Stimulated activated CD8-positive, alpha-beta memory T cell treated with anti-CD3 and anti-CD28 coated beads, Interleukin-7, amount 100 ng/mL, for 4 hours (primary cell): ENCODE measurements around the gene NDUFA6.
"Not testable (repeated sequence)": the region's sequence is repeated elsewhere in the genome, so short reads cannot be mapped to it uniquely, and the experiment has no call there.

ENCODE experiments used
- DNase-seq, 2 donors: peaks; one replicate each; pipeline ENCODE4 v3.0.0-alpha.2; 2020; ENCODE audit warnings: low read depth in 2 of 2

The NDUFA6 gene

DNA sequence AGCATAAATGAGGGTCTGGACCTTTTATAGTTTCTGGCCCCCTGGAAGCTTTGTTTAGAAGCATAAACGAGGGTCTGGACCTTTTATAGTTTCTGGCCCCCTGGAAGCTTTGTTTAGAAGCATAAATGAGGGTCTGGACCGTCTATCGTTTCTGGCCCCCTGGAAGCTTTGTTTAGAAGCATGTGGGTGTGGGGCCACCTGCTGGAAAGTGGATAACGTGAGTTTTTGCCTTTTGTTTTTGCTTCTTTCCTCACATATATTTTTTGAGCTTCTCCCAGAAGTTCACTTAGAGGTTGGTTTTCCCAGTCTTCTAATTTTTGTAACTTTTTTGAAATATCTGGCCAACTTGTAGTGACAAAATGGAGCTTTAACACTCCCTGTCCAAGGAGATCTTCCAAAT is 22.2 kb upstream of the NDUFA6 start:
- not testable (repeated sequence) for DNase-seq

DNA sequence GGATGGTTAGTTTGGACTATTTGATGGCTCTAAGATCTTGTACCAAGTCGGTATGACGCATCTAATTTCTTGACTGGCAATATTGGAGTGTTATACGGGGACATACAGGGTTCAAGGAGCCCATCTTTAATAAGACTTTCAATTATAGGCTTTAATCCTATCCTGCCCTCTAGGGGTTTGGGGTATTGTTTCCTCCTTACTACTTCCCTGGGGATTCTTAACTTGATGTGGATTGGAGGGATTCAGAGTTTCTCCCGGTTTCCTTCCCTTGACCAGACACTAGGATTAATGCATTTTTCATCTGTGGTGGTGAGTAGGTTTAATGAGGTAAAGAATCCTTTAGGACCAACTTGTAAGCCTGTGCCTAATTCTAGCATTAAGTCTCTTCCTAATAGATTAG is 21.2 kb upstream of the NDUFA6 start:
- no peak for DNase-seq

DNA sequence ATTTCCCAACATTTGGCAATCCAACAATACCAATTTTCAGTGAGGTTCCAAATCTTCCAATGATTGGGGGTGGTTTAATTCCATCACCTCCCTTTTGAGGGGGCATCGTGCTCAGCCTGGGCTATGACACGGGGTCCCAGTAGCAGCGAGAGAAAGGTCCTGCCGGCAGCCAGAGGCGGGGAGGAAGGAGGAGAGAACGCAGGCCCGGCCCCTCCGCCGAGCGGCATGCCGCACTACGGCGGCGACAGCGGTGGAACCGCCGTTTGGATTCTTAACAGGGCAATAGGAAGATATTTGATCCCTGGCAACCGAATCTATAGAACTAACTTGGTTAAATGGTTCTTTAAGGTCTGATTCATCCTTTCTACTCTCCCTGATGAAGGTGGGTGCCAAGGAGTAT is 18.3 kb upstream of the NDUFA6 start:
- DNase-seq, result no peak

DNA sequence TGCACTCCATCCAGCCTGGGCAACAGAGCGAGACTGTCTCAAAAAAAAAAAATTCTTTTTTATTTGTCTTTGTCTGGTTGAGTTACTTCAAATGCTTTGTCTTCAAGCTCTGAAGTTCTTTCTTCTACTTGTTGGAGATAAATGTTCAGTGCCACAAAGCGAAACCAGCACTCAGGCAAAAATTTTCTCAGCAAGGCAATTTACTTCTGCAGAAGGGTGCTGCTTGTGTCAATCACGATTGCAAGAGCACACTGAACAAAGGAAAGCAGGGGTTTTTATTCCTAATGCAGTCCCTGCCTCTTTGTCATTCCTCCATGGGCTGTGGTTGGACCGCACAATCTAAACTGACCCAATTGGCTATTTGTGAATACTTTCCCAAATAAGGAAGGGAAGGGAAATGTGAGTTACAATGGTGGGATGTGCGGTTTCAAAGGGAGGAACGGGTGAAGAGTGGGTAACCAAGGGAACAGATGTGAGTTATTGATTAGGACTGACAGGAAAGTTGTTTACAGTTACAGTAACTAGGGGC is 13.8 kb upstream of the NDUFA6 start:
- DNase-seq, result not testable (repeated sequence)

DNA sequence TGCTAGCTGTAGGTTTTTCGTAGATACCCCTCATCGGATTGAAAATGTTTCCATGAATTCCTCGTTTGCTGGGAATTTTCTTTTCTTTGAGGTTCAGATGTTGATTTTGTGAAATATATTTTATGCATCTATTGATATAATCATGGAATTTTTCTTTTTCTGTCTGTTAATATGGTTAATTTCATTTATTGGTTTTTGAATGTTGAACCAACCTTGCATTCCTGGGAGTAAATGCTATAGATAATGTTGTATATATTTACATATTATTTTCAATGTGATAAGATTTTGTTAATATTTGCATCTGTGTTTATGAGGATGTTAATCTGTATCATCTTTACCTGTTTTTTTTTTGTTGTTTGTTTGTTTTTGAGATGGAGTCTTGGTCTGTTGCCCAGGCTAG is 10.6 kb upstream of the NDUFA6 start:
- DNase-seq, result no peak

DNA sequence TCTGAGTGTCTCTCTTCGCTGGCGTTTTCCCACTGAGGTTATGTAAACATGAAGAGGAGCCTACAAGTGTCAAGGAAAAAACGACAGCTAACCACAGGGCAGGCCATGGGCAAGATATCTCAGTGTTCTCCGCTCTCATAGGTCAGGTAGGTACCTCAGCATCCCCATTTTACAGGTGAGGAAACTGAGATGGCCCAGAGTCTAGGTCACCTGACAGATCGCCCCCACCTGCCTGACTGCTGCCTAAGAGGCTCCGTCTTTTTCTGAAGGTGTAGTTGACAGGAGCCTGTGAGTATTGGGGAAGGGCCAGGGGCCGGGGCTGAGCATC is 847 bp upstream of the NDUFA6 start:
- no peak for DNase-seq

DNA sequence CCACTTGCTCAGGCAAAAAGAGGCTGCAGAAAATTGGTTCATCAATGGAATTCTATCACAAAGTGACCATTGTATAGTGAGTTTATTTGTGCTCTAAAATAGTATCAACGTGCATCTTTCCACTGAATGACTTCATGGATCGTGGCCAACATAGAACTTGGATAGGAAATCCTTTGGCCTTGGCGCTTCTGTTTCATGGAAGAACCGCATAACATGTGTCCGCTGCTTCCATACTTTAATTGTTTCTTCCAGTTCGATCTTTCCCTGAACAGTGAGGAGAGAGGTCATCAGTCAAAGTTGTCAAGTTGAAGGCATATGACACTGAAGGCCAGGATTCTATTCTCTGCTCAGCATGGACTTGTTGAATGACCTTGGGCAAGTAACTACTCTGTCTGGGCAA is 4.5 kb downstream of the NDUFA6 start:
- no peak for DNase-seq

DNA sequence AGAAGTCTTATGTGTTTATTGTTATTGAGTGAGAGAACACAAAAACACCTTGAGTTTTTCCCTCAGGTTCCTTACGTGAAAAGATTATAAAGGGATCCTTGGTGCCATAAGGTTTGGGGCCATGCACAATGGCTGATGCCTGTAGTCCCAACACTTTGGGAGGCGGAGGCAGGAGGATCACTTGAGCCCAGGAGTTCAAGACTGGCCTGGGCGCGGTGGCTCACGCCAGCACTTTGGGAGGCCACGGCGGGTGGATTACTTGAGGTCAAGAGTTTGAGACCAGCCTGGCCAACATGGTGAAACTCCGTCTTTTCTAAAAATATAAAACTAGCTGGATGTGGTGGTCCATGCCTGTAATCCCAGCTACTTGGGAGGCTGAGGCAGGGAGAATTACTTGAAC is 5.7 kb downstream of the NDUFA6 start:
- DNase-seq, result no peak

DNA sequence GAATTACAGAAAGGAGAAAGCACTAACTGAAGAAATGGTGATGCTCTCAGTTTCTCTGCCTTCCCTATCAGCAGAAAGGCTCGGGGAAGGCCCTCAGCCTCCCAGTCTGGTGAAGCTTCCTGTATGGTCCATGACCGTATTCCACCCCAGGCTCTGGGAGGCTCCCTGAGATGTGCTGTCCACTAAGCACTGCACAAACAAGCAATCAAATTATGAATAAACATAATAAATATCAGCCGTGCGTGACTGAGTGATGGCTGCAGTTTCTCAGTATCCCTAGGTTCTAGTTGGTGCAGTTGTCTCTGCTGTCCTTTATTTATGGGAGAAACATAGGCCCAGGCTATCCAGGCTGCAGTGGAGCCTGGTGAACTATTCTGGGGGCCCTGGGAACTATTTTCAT is 7.5 kb downstream of the NDUFA6 start:
- no peak for DNase-seq

DNA sequence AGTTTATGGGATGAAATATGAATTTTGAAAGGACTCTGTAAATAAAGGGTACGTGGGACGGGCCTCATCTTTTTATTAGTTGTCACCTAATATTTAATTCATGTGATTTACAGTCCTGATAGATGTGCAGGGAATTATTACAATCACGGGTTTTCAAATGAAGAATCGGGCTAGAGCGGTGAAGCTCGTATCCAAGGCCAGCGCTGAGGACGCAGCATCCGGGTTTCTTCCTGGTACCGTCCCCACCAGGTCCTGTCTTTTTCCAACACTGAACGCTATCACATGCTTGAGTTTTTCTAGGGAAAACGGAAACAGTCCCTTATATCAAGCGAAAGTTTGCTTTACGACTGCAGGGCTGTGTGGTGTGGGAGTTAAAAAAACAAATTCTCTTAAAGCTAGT is 10.3 kb downstream of the NDUFA6 start:
- DNase-seq, result no peak

DNA sequence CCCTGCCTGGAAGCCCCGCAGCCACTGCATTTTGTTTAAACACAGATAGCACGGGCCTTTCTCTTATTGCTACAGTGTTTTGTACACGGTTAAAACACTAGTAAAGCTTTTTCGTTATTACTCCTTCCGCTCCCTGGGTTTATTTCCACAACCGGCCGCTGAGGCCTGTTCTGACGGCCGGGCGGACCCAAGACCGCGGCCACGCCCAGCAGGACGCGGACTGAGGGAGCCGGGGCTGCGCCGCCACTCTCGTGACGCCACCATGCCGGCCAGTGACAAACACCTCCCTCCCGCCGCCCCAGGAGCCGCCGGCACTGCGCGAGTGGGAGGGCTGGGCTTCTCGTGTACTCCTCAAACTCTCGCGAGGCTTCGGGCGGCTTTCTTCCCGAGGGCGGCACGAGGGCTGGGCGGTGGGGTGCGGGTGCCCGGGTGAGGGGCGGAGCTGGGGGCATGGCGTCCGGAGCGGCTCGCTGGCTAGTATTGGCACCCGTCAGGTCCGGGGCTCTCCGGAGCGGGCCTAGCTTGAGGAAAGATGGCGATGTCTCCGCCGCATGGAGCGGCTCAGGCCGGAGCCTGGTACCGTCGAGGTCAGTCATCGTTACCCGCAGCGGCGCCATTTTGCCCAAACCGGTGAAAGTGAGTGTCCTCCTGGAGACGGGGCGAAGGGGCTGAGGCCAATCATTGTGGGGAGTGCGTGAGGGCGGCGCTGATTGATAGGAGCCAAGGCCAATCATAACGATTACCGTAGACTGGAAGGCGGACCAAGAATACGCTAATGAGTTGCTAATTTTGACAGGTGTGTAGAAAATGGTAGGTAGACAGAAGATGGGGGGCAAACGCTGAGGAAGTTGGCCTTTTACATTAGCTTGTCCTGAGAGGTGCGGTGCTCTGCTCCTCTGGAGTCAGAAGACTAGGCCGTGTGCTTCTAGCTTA is 11.0 kb downstream of the NDUFA6 start, which contains the start of gene SMDT1:
Gene SMDT1 (plus strand): TSS at position 382 of the 933 bp plus-strand sequence. CDS start 69 bp downstream, at position 451.
- DNase-seq, result peak; percentile 97 to 98

DNA sequence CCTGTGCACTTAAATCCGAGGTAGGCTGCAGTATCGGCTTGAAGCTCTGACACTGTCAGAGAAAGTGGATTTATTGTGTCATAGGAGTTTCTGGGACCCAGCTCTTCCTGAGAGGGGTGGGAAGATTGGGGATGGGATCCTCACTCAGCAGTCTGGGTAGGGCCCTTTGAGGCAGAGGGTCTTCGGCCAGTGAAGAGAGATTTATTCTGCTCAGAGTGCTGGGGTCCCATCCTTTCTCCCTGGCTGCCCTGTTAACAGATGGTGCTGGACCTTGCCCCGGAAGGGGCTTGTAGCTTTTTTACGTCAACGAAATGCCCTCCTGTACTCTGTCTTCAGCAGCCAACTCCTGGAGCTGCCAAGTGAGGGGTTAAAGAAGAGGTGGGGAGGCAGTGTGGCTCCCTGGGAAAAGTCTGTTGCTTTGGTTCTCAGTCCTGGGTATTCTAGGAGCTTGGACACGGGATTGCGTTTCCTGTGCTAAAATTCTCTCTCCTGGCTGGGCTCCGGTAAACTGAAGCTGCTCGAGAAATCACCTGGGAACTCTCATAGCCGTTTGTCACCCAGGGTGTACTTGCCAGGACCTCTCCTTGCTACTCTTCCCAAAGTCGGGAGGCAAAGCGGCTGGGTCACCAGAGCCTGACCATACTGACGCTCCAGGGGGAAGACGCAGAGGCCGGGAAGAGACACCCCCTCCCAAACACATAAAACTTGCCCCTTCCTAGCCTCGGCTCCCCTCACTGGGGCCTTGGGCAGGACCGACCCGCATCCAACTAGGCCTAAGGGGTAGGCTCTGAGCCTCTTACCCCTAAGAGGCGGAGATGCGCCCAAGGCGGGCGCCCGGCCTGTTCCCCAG is 11.9 kb downstream of the NDUFA6 start:
- DNase-seq, result no peak

DNA sequence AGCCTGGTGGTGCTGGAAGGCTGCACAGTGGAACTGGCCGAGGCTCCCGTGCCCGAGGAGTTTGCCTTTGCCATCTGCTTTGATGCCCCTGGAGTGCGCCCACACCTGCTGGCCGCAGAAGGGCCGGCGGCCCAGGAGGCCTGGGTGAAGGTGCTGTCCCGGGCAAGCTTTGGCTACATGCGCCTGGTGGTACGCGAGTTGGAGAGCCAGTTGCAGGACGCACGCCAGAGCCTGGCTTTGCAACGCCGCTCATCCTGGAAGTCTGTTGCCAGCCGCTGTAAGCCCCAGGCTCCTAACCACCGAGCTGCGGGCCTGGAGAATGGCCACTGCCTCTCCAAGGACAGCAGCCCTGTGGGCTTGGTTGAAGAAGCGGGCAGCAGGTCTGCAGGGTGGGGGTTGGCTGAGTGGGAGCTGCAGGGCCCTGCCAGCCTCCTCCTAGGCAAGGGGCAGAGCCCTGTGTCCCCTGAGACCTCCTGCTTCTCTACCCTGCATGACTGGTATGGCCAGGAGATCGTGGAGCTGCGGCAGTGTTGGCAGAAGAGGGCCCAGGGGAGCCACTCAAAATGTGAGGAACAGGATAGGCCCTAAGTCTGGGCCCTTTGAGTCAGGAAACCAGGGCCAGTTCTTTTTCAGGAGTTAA is 13.0 kb downstream of the NDUFA6 start:
- DNase-seq, result no peak

DNA sequence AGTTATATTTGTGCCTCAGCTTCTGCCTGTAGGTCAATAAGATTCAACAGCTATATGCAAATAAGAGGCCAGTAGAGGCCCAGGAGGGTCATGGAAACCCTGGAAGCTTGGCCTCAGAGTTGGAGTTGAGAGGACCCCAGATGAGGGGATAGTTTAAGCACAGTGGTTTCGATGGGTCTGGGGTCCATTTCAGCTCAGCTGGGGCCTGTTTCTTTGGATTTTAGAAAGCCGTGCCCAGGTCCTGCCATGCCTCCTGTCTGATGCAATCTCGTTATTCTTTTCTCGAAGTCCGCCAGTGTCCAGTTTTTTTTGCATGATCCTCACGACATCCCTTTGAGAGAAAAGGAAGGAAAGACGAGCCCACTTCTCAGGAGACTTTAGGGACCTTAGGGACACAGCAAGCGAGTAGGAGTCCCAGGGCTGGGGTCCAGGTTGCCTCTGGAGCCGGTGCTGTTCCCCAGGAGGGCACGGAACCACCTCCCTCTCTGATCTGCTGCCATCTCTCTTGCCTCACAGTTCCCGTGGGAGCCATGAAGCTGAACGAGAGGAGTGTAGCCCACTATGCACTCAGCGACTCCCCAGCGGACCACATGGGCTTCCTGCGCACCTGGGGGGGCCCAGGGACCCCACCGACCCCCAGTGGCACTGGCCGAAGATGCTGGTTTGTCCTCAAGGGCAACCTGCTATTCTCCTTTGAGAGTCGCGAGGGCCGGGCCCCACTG is 13.6 kb downstream of the NDUFA6 start:
- DNase-seq, result no peak

DNA sequence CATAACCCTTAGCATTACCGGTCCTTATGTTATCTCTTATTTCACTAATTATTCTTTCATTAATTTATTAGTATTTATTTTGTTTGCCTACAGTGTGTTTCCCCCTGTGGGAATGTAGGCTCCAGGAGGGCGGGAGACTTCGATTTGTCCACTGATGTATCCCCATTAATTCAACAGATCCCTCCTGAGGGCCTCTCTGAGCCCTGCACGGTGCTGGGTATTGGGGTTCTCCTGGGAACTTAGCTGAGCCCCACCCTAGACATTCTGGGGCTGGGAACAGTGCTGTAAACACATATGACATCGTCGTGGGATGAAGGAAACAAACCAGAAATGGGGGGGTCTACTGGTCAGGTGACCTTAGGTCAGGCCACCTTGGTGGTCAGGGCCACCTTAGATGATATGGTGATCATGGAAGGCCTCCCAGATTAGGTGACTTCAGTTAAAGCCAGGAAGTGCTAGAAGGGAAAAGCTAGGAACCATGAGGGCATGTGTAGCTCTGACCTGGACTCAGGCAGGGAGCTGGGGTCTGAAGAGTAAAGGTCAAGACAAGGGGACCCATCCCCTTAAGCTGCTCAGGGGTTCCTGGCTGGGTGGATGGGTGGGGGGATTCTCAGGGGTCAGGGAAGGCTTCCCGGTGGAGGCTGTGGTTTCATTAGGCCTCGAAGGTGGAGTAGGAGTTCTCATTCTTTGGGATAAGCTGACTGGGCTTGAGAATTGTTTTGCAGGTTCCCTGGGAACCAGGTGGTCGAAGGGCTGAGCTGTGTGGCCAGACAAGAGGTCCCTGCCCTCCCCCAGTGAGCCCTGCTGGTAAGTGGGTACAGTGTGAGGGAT is 15.5 kb downstream of the NDUFA6 start:
- no peak for DNase-seq

DNA sequence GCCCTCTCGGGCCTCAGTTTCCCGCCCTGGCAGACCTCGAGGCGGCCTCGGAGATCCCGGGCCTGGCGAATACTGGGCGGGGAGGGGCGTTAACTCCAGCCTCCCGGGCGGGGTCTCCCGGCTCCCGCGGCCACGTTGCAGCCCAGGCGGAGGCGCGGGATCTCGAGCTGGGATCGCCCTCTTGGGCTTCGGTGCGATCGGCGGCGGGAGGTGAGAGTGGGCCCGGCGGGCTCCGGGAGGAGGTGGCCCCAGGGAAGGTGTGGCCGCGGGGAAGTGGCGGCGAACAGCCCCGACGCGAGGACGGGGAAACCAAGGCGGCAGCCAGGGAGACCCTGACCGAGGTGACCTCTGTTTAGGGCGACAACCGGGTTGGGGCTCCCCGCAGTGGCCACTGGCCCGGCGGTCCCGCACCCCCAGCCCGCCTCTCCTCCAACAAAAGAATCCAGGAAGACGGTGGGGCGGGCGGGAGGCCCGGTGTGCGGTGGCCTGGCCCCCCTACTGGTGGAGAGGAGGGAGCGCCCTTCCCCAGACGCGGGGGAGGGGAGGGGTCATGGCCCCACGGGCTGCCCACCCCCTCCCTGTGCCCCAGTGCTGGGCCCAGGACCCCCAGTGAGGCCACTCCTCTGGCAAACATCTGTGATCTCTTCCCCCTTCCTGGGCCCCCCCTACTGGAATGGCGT is 16.3 kb downstream of the NDUFA6 start, which contains the start of gene PHETA2:
Gene PHETA2 (plus strand): TSS at position 117 of the 680 bp plus-strand sequence. CDS start 3,046 bp downstream, outside the sequence.
- peak in 1 of 2 donors; percentile 39 for DNase-seq

DNA sequence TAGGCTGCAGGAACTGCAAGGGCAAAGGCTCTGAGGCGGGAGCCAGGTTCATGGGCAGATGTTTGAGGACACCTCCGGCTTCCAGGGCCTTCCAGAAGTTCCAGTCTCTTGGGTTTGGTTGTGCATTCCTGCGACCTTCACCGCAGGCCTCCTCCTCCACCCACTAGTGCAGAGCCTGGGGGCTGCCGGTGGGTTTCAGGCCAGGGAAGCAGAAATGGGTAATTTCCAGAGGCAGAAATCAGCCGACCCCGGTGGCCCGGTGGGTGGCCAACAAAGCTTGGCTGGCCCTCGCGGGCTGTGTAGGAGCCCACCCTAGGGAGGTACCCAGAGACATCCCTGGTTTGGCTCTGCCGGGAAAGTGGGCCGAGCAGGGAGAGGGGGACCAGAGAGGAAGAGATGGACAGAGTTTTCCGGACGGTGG is 16.9 kb downstream of the NDUFA6 start:
- DNase-seq, result no peak

DNA sequence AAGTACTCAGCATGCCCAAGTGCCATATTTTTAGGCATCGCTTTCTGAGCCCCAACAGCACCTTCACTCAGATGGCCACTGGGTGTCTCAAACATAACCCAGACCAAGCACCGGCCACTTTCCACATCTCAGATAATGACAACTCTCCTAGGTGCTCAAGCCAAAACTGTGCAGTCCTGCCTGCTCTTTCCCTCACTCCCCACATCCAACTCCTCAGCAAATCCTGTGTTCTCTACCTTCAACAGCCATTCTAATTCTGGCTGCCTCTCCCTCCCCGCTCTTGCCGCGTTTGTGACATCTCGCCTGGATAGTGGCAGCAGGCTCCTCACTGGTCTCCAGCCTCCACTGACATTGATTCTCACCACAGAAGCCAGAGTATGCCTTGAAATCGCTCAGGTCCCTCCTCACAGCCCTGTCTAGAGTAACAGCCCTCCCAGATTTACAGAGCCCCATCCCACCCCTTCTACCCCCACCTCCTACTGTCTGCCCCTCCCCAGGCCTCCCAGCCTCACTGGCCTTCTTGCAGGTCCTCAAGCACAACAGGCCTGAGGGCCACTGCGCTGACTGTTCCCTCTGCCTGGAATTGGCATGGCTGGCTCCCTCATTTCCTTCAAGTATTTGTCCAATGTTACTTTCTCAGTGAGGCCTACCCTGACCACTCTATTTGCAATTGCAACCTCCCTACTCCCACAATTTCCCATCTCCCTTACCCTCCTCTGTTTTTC is 17.8 kb downstream of the NDUFA6 start:
- no peak for DNase-seq

DNA sequence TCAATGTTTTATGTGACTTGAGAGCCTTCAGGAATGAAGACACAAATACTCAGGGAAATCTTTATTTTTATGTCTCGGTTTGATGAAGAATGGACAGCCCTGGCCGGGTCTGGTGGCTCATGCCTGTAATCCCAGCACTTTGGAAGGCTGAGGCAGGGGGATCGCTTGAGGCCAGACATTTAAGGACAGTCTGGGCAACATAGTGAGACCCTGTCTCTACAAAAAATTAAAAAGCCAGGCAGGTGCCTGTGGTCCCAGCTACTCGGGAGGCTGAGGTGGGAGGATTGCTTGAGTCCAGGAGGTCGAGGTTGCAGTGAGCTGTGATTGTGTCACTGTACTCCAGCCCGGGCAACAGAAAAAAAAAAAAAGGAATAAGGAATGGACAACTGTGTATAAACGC is 19.1 kb downstream of the NDUFA6 start:
- DNase-seq, result not testable (repeated sequence)
